HG02973 (cell line): ENCODE data around the gene XPNPEP3.

Experiments
- ATAC-seq: cut with Tn5 transposase; IDR thresholded peaks from one replicate; pipeline ENCODE4 v1.9.1; 2021; ENCODE audit warnings: moderate library complexity; ENCODE audit not compliant: unreplicated experiment

Gene XPNPEP3

DNA sequence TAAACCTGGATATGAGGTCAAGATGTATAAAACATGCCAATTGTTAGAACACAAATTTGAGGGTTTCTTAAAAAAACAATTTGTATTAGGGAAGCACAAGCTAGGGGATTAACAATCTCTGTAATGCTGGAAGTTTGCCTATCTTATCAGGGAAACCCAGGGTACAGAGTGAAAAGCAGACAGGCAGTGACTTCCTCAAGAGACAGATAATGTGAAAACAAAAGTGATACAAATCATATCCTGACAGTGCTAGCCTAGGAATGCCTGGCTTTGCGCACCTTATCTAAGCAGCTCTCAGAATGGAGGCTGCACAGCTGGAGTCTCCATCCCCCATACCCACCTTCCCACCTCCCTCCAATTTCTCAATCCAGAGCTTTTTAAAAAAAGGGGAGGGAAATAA is 71.7 kb downstream of the XPNPEP3 start:
- no peak for ATAC-seq

DNA sequence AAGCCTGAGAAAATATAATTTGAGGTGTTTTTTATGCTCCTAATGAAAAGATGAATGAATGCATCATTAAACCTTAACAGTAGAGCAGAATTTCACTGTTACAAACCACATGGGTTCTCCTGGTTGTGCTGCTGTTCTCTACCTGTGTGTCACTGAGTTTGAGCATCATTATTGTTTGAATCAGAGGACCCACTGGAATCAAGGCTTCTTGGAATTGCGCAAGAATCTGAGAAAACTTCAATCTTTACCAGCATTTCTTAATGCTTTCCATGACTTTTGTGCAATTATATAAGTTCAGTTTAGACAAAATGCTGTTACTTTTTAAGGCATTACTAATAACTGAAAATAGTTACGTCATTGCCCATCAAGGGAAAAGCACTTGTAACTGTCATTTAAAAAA is 75.4 kb downstream of the XPNPEP3 start:
- ATAC-seq: no peak

- no peak for ATAC-seq
Observed at GRCh38 chr22:40939202-40939601, 82.3 kb downstream of the XPNPEP3 start.

DNA sequence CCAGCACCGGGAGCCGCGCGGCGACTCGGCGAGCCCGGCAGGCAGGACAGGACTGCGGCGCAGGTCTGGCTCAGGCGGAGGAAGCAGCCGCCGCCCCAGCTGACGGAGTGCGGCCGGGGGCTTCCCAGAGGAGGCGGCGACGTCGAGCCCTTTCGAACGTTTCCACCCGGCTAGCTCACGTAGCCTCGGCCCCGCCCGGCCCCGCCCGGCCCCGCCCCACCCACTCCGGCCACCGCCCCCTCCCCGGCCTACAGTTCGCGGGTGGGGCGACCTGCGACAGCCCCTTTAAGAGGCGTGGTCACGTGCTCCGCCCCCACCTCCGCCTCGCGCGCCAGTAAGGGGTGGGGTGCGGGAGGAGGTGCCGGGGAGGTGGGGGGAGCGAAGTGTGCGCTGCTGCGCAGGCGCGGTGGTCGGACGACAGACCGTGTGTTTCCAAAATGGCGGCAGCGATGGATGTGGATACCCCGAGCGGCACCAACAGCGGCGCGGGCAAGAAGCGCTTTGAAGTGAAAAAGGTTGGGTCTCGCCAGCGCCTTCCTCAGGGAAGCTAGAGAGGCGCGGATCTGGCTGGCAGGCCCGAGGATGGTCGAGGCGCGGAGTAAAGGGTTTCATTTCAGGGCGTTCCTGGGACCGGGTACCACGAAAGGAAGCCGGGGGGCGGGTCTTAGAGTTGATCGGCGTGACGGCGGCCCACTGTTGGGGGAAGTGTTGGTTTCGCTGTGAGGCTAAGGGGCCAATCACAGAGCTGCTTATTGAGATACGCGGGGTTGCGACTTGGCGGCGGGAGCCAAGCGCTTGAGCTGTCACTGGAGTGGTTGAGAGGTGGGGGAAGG is 94.2 kb downstream of the XPNPEP3 start, which contains the start of gene RBX1:
RBX1 (plus strand) TSS at position 417 of the 833 bp plus-strand sequence; CDS start at position 438, 21 bp downstream.
- peak; percentile 72 for ATAC-seq

DNA sequence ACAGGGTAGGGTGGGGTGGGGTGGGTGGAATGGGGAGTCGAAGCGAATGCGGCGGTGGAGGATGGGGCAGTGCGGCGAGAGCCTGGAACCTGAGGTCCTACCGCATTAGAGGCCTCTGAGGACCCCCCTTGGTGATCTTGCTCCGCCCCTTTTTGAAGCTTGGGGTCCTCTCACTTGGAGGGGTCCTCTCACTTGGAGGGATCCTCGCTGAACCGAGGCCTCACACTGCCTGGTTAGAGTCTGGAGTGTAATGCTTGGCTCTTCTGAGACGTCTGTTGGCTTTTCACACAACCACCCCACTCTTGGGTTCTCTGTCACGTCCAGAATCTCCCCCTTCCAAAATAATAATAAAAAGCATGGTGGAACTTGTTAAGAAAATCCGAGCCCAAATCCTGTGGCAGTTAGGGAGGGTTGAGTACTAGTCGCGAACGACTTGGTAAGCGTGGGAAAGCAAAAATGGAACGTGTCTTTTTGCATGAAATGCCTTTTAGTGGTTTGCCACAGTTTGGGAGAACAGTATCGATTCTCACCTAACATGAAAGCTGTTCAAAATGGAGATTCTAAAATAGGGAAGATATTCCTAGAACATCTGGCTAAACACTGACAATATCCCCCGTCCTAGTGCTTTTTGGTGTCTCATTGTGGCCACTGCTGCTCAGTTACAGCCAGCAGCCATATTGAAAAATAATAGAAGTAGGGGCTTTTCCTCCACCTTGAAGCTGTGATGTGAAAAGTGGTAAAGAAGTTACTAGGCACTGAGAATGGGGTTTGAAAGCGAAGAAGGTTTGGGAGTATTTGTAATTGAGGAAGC is 95.1 kb downstream of the XPNPEP3 start:
- ATAC-seq: no peak

DNA sequence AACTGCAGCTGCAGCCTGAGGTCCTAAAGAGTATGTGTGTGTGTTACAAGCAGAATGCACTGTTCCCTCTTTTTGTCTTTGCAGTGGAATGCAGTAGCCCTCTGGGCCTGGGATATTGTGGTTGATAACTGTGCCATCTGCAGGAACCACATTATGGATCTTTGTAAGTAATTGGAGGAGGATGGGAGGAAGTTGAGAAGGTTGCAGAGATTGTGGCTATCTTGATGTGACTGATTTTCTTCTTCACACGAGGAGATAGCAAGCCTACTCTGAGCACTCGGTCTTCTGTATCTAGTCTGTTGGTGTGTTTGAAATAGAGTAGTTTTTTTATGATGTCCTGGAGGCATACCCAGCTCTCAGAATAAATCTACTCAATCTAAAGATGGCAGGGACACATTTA is 96.5 kb downstream of the XPNPEP3 start:
- no peak for ATAC-seq

DNA sequence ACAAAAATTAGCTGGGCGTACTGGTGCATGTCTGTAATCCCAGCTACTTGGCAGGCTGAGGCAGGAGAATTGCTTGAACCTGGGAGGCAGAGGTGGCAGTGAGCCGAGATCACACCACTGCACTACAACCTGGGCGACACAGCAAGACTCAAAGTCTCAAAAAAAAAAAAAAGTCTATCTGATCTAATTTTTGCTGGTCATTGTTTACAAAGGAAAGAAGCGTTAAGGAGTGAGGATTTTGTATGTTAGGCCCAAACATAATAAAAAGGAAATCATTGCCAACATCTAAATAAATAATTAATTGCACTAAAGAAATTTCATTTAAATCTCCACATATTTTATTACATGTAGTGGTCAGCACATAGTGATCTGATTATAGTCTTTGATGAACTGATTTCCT is 97.2 kb downstream of the XPNPEP3 start:
- ATAC-seq: no peak

- ATAC-seq: no peak
Observed at GRCh38 chr22:40955571-40955970, 98.6 kb downstream of the XPNPEP3 start.

GRCh38 chr22:40957601-40958000 is 100.7 kb downstream of the XPNPEP3 start:
- ATAC-seq: no peak

DNA sequence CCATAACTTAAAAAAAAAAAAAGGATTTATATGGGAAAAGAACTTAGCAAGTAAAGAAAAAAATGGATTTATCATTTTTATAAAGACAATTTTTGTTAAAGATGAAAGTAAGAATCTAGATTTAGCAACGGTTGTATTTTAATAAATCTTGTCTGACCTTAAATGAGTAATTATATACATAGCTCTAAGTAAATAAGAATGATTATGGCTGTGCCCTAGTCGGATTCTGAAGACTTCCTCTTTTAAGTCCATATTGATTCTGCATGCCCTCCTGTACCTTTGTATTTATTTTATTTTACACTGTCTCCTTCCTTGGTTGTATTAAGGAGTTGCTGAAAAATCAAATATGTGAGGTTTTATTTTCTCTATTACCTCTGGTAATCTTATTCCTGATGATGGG is 101.4 kb downstream of the XPNPEP3 start:
- no peak for ATAC-seq

- ATAC-seq: no peak
Observed at GRCh38 chr22:40960145-40960544, 103.2 kb downstream of the XPNPEP3 start.

DNA sequence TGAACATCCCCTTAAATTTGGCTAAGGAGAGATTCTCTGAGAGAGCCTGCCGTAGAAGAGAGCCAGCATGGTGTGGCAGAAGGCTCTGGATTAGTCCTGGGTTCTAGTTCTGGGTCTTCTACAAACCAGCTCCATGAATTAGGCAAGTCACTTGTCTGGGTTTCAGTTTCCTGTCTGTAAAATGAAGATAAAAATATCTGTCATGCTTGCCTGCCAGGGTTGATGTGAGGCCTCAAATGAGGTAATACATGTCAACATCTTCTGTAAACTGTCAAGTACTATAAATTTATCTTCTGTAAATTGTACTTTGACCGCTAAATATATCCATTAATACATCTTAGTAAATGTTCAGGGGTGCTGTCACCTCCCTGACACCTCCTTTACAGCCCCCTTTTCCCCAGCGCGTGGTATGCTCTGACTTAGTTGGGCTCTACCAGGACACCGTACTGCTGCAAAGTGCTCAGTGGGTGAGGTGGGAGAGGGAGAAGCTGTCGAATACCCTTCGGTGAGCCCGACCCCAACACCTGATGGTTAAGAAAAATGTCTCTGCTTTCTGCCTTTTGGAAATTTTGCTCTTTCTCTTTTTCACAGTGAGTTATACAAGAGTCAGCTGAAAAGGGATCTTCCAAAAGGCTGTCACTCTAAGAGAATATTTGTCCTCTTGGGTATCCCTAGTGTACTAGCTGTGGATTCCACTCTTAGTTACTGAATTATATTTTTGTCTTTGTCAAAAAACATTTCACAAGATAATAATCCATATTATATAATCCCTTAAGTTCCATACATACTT is 109.2 kb downstream of the XPNPEP3 start:
- ATAC-seq: no peak

DNA sequence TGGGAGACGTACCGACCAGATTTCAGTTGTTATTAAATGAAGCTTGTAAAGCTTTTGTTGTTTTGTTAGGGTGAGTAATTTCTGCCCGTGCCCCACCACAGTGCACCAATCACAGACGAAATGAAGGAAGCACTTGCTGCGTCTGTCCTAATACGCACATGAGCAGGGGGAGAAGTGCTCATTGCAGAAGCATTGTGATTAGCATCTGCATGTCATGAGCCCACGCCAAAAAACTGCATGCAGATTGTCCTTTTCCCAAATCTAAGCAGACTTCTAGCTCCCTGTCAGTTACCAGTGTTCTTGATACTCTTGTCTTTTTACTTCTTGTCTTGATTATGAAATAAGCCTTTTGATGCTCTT is 109.8 kb downstream of the XPNPEP3 start:
- ATAC-seq: no peak

GRCh38 chr22:40967111-40967760 is 110.3 kb downstream of the XPNPEP3 start:
- no peak for ATAC-seq

DNA sequence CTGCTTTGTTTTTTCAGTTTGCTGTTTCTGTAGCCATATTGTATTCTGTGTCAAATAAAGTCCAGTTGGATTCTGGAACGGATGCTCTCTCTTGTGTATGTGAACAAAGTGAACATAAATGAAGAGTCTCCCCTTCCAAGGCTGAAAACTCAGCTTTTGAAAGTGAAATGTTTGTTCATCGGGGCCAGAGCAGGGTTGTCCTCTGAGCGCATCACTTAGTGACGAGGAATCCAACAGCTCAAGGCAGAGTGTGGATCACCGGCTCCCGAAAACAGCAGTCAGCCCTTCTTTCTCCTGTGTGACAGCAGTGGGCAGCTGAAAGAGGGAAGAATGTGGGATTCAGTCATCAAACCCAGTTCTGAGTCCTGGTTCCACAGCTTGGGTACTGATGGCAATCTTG is 115.6 kb downstream of the XPNPEP3 start:
- ATAC-seq: no peak

GRCh38 chr22:40973144-40973543 is 116.2 kb downstream of the XPNPEP3 start:
- no peak for ATAC-seq

GRCh38 chr22:40975366-40975765 is 118.4 kb downstream of the XPNPEP3 start:
- no peak for ATAC-seq

DNA sequence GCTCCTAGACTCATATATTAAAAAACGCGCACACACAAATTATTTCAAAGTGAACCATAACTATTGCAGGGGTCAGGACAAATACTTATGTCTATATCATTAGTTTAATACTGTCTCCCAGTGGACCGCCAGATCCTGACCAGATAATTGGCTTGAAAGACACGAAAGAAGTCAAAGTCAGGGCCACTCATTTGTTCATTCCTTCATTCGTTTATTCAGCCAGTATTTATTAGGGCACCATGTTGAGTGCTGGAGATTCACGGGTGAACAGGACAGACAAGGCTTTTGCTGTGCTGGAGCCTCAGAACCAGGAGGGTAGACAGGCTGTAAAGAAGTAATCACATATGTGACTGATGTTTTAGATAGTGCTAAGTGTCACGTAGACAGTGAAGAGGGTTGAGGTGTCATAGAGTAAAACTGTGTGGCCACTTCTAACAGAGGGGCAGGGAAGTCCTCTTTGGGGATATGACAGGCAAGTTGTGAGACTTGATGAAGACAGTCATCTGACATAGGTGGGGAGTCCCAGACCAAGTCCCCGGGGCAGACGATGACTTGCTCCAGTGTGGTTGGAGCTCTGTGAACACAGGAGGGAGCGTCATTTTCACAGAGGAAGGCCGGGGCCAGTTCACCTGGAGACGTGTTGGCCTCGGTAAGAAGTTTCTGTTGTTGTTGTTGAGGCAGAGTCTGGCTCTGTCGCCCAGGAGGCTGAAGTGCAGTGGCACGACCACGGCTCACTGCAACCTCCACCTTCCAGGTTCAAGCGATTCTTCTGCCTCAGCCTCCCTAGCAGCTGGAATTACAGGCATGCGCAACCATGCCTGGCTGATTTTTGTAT is 120.1 kb downstream of the XPNPEP3 start:
- no peak for ATAC-seq

DNA sequence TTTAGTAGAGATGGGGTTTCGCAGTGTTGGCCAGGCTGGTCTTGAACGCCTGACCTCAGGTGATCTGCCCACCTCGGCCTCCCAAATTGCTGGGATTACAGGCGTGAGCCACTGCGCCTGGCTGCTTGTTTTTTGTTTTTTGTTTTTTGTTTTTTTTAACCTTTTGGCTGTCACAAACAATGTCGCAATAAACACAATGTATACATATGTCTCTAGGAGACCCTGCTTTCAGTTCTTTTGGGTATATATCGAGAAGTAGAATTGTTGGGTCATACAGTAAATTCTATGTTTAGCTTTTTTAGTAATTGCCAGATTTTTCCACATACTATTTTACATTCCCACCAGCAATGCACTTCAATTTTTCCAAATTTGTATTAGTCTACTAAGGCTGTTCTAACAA is 122.2 kb downstream of the XPNPEP3 start:
- no peak for ATAC-seq

DNA sequence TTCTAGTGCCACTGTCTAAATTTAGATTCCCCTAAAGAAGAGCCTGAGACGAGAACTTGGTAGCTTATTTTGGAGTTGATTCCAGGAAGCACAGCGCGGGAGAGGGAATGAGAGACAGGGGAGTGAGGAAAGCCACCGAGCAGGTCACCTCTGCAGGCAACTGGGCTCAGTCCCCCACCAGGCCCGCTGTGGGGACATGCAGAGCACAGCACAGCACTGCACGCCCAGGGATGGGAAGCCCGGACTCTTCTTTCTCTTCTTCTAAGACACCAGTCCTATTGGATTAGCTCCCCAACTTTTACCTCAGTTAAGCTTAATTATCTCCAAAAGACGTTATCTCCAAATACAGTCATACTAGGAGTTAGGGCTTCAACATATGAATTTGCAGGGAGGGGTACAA is 122.9 kb downstream of the XPNPEP3 start:
- ATAC-seq: no peak
